Kidney glomerular epithelial cell (primary cell): Measurements from ENCODE around the gene SAV1.
"Not testable (repeated sequence)": the region's sequence is repeated elsewhere in the genome, so short reads cannot be mapped to it uniquely, and the experiment has no call there.

Experiments used
- DNase-seq: peaks from one replicate; lab custom pipeline; 2025; lab: John Stamatoyannopoulos, UW

The SAV1 gene

DNA sequence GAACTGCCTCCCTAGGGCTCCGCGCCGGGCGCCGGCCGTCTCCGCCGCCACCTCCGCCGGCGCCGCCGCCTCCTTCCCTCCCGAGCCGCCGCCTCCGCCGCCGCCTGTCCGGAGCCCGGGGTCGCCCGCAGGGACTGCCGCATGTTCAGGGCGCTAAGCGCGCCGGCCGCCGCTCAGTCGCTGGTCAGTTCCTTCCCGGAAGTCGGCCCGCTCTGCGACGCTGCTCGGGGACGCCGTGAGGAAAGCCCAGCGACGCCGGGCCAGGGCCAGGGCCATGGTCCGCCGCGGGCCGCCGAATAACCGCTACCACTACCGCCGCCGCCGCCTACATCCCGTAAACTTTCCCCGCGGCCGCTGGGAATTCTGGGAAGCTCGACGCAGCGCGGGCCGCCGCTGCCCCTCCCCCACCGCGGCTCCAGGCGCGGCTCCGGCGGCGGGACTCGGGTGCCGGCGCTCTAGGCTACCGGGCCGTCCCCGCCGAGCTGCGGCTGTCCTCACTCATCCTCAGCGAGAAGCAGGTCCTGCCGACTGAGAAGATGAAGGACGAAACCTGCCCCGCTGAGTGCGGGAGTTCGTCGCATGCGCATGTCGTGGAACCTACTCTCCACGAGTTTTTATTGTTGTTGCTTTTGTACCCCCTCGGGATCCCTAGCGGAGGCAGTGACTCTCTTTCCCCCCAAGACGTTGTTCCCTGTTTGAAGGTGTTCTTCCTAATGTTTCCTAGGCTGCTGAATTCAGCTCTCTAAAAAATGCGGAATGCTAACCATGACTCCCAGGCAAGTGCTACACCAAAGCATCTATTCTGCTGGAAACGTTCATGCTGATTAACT lies at the start of gene SAV1:
Gene SAV1 (minus strand): TSS at position 311 of the 830 bp plus-strand sequence. CDS start 339 bp downstream, outside the sequence.
- DNase-seq = peak; percentile 65

DNA sequence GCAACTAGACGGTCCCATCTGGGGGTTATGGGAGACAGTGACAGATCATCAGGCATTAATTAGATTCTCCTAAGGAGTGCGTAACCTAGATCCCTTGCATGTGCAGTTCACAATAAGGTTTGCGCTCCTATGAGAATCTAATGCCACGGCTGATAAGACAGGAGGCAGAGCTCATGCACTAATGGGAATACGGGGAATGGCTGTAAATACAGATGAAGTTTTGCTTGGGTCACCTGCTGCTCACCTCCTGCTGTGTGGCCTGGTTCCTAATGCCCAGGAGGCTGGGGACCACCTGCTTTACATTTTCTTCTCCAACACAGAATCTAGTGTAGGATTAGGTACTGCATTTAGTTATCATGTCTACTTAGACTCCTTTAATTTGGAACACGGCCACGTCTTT lies 49.7 kb upstream of the SAV1 start:
- DNase-seq = no peak

DNA sequence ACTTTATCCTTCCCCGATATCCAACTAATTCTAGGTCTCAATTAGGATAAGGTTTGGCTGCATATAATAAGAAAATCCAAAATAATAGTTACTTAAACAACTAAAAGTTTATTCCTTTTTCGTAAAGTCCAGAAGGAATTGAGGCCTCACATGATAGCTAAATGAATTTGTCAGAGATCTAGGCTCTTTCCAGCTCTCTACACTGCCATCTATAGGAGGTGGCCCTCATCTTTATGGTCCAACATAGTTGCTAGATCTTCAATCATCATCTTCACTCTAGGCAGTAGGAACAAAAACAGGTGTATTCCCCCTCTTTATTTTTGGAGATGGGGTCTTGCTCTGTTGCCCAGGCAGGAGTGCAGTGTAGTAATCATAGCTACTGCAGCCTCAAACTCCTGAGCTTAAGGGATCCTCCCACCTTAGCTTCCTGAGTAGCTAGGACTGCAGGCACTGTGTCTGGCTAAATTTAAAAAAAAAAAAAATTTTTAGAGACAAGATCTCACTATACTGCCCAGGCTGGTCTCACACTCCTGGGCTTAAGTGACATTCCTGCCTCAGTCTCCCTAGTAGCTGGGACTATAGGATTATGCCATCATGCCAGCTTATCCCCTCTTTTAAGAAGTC lies 46.5 kb upstream of the SAV1 start:
- DNase-seq = peak; percentile 21

DNA sequence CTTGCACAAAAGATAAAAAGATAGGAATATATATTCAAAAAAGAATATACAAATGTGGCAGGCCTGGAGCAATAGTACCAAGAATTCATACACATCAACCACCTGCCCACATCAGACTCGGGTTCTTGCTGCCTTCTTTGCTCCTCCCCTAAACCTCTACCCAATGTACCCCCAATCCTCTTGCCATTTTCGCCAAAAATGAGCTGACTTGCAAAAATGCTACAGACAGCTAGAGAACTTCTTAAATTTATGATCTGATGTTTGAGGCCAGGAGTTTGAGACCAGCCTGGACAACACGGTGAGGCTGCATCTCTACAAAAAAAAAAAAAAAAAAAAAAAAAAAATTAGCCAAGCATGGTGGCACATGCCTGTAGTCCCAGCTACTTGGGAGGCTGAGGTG lies 42.9 kb upstream of the SAV1 start:
- no peak for DNase-seq

DNA sequence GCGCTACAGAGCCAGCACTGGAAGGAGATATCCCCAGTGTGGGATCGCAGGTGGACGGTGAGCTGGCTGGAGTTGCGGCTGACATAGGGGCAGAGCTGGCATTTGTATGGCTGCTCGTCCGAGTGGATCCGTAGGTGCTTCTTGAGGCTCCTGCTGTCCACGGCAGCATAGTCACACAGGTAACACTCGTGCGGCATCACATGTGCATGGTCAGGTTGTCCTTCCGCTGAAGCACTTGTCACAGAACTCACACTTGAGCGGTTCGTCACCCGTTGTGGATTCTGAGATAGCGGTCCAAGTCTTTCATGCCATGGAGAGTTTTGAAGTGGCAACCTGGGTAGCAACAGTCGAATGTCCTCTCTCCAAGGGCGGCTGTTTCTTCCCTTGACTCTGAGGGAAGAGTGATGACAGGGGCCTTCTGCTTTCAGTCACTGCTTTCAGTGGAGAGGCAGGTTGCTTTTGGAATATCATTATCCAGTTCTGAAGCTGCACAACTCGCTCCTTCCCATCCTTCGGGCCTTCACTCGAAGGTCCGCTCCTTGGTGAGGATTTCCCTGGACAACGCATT lies 37.0 kb upstream of the SAV1 start:
- DNase-seq = no peak

DNA sequence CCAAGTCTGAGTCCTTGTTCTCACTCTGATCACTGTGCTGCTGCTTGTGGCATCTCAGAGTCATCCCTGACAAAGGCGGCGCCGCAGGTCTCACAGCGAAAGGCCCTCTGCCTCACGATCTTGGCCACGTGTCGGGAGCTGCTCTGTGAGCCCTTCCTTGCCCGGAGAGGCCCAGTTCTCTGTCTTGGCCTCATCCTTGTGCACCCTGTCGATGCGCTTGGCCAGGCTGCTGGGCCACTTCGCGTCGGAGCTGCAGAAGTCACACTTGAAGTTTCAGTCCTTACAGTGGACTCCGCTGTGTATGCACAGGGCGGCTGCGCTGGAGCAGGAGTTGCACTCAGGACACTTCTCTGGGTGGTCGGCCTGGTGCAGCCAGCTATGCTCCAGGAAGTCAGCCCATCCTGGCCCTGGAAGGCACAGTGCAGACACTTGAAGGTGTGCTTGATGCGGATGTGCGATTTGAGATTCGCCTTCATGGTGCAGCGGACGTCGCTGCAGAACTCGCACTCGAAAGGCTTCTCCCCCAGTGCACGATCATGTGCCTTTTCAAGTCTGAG lies 36.4 kb upstream of the SAV1 start:
- no peak for DNase-seq

DNA sequence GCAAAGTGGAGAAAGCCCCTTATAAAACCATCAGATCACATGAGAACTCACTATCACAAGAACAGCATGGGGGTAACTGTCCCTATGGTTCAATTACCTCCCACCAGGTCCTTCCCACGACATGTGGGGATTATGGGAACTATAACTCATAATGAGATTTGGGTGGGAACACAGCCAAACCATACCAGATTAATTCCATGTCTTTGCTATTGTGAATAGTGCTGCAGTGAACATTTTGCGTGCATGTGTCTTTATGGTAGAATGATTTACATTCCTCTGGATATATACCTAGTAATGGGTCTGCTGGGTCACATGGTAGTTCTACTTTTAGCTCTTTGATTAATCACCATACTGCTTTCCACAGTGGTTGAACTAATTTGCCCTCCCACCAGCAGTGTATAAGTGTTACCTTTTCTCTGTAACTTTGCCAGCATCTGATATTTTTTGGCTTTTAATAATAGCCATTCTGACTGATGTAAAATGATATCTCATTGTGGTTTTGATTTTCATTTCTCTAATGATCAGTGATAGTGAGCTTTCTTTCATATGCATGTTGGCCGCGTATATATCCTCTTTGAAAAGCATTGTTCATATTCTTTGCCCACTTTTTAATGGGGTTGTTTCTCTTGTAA lies 29.7 kb upstream of the SAV1 start:
- no peak for DNase-seq

DNA sequence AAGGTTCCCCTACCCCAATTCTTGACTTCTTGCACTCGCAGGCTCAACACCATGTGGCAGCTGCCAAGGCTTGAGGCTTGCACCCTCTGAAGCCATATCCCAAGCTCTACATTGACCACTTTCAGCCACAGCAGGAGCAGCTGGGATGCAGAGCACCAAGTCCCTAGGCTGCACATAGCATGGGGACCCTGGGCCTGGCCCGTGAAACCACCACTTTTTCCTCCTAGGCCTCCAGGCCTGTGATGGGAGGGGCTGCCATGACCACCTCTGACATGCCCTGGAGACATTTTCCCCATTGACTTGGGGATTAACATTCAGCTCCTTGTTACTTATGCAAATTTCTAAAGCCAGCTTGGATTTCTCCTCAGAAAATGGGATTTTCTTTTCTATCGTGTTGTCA lies 26.2 kb upstream of the SAV1 start:
- not testable (repeated sequence) for DNase-seq

DNA sequence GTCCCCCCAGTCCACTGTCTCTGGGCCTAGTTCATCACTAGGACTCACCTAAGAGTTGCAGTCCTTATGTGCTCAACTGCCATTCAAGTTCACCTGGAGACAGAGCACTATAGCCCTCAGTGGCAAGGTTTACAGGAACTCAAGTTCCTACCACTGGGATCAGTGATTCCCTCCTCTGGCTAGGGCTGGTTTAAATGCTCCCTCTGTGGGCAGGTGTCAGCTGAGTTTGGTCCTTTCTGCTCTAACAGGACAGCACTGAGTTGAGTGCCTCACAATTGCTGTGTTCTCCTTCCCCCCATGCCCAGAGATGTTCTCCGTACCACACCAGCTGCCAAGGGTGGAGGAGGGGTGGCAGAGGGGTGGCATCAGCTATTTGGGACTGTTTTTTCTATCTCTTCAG lies 20.8 kb upstream of the SAV1 start:
- no peak for DNase-seq

DNA sequence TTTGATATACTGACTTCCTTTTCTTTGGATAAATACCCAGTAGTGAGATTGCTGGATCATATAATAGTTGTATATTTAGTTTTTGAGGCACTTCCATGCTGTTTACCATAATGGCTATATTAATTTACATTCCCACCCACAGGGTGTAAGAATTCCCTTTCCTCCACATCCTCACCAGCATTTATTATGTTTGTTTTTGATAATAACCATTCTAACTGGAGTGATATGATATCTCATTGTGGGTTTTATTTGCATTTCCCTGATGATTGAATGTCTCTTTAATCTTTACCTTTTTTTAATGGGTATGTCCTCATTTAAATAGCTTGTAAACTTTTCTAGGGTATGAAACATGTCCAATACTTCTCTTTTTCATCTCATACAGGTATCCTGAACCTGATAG lies 11.6 kb upstream of the SAV1 start:
- no peak for DNase-seq

DNA sequence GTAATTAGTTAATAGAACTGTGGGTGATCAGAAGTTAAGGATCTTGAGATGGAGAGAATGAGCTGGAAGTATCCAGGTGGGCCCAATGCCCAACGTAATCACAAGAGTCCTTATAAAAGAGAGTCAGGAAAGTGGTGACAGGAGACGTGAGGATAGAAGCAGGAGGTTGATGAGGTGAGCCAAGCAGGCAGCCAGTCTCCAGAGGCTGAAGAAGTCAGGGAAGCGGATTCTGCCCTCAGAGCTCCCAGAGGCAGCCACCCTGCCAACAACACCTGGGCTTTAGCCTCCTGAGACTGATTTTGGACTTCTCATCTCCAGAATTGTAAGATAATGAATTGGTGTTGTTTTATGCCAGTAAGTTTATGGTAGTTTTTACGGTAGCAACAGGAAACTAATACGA lies 10.1 kb upstream of the SAV1 start:
- no peak for DNase-seq

DNA sequence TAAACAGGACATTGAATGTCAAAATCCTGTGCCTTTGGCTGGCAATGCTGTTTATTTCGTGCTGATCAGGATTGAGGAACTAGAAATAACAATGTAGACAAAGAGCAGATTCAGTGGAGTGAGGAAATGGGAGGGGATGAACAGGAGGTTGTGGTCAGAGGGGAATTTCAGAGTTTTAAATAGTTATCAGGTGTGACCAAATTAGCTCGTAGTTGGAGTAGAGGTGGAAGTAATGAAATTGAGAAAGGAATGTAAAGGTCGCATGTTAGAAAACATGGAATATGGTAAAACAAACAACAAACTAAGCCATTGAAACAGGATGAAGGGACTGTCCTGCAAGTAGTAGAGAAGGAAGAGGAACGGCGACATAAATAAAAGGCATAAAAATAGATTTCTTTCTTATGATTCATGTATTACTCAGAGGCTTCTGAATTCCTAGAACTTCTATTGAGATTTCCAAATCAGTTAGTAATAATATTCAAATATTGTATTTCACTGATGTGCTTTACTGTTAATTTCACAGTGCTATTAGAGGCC lies 9.5 kb upstream of the SAV1 start:
- peak; percentile 95 for DNase-seq

DNA sequence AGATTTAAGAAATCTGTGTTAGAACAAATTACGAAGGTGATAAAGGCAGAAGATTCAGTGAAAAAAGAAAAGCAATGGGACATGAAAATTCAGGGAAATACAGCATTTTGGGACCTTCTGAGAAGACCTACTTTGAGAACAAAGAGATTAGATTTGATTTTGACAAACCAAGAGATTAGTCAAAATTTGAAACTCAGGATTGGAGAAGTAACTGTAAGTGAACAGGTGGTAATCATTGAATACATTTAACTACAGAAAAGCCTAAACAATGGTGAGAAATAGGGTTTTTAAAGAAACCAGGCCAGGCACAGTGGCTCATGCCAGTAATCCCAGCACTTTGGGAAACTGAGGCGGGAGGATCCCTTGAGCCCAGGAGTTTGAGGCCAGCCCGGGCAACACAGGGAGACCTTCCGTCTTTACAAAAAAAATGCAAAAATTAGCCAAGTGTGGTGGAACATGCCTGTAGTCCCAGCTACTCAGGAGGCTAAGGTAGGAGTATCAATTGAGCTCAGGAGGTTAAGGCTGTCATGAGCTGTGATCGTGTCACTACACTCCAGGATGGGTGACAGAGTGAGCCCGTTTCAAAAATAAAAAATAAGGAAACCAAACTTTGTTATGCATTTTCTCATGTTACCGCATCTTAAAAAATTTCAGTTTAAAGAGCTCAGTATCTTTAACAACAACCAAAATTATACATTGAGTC lies 8.9 kb upstream of the SAV1 start:
- DNase-seq = no peak

DNA sequence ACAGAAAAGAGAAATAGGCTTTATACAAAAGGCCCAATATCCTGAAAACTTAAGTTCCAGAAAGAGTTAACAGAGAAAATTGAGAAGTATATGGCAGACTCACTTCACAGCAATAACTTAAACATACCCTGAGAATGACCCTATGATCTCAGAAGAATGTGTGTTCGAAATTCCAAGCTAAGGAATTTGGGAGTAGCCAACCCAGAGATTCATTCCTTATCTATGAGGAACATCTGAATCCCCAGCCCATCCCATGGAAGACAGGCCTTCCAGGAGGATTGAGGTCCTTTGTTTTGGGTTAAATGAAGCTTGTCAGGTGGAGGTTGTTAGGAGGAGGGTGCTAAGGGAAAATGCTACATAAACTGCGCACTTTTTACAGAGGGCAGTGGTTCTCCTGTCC lies 7.5 kb upstream of the SAV1 start:
- peak; percentile 54 for DNase-seq

DNA sequence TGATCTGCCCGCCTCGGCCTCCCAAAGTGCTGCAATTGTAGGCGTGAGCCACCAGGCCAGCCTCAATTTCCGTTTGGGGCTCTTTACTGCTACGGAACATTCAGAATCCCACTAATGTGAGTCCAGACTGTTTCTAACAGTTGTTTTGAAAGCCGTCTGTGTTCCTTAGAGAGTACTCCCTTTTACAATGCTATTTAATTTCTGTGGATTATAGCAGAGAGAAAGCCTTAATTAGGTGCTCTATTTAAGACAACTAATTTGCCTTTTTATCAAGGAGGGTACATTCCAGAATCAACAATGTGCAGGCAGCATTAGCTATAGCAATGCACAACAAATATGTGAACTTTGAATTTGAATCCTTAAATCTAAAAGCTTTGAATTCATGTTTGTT lies 2.8 kb upstream of the SAV1 start:
- no peak for DNase-seq

DNA sequence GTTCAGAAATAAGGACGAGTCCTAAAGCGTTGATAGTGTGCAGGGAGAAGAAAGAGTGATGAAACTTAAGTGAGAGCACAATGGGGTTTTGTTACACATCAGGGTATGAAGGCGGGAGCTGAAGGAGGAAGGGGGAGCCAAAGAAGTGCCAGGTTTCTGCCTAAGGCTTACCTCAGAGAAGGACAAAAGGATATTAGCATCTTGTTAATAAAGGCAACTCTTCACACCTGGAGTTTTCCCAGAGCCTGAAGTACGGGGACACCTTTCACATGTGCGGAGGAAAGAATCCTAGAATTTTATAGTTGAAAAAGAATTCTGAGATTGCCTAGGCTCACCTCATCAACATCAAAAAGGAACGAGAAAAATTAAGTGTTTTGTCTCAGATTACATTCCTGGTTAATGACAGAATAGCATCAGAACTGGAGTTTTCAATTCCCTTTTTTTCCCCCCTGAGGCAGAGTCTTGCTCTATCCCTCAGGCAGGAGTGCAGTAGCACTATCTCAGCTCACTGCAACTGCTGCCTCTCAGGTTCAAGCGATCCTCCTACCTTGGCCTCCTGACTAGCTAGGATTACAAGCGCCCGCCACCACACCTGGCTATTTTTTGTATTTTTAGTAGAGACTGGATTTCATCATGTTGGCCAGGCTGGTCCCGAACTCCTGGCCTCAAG lies 2.2 kb upstream of the SAV1 start:
- no peak for DNase-seq

DNA sequence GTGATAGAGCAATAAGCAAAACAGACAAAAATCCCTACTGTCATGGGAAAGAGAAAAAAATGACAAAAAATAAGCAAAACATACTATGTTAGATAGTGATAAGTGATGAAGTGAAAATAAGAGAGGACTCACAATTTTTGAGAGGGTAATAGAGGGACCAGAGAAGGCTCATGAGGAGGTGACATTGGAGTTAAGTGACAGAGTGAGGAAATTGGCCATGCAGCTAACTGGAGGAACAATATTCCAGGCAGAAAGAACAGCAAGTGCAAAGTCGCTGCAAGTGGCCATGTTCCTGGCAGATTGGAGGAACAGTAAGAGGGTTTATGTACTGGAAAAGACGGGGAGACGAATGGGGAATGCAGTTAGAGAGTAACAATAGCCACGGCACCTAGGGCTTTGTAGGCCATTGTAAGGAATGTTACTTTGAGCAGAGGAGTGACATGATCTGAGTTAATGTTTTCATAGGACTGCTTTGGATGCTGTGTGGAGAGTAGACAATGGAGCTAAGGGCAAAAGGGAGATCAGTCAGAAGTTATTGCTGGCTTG lies 1.4 kb upstream of the SAV1 start:
- DNase-seq = no peak

DNA sequence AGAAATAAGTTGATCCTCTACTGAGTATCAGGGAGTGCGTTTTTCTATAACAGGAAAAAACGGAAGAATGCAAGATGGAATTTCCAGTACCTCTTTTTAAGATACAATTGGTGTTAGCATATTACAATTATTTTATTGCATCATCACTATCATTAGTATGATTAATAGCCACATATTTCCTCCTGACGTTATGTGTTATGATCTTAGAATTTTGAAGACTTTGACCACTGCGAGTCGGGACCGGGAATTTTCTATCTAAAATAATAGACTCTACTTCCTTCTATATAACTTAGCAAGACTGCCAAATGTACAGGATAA lies 679 bp upstream of the SAV1 start:
- DNase-seq = no peak

DNA sequence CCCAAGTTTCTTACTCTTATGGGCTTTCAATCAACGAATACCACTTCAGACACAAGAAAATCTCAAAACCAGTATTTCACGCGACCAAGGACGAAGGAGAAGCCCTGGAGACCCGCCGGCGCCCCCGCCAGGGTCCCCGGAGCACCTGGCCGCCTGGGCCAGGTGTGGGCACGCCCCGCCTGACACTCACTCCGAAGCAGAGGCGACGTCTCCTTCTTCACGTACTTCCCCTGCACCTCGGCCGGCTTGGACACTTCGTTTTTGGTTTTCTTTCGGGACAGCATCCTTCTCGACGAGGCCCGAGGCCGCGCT lies 466 bp downstream of the SAV1 start:
- no peak for DNase-seq

DNA sequence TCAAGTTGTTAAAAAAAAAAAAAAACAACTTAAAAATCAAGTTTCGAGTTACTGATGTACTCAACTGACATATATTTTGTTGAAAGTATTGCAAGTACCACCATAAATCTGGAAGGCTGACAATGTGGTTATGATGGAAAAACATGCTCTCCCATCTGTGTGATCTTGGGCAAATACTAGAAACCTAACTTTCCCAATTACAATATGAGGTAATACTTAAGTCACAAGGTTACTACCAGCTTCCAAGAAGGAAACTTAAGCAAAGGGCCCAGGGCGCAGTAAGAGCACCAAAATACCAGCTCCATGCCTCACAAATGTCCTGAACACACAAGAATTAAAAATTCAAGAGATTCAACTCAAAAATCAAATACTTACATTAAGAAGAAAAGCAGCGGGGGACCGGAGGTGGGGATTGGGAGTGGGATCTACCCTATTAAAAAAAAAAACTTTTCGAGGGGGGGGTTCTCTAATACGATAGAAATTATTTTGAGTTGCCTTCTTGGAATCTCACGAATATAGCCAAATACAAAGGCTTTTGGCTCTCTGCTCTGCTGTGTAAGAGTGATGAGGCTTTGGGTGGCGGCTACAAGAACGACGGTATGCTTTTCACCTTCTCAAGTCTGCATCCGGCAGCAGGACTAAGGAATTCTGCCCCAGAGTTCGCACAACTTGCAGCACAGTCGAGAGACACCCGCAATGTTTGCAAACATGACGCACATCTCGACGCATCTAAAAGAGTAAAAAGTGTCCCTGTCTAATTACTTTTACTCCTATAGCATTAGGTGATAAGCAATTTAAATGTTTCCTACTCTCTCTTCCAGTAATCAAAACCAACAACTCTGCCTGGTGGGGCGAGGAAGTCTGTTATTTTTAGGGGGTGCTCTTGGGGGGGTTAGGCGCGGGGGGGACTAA lies 1.1 kb downstream of the SAV1 start:
- peak; percentile 30 for DNase-seq
